ENCODE measurements around the gene GHRH.

Gene GHRH

GRCh38 chr20:37290158-37290810, 28.7 kb upstream of the GHRH start:
- no peak for DNase-seq

GRCh38 chr20:37288091-37288490, 26.5 kb upstream of the GHRH start:
- DNase-seq = no peak

- no peak for DNase-seq
Measured at GRCh38 chr20:37285664-37286374, 24.2 kb upstream of the GHRH start.

- no peak for DNase-seq
Measured at GRCh38 chr20:37284691-37285161, 23.1 kb upstream of the GHRH start.

GRCh38 chr20:37283530-37284195, 22.0 kb upstream of the GHRH start:
- no peak for DNase-seq

- no peak for DNase-seq
Measured at GRCh38 chr20:37282556-37282955, 20.9 kb upstream of the GHRH start.

- DNase-seq = no peak
Measured at GRCh38 chr20:37280403-37280802, 18.8 kb upstream of the GHRH start.

- no peak for DNase-seq
Measured at GRCh38 chr20:37279820-37280219, 18.2 kb upstream of the GHRH start.

- DNase-seq = no peak
Measured at GRCh38 chr20:37278966-37279590, 17.5 kb upstream of the GHRH start.

GRCh38 chr20:37277253-37277593, 15.6 kb upstream of the GHRH start:
- DNase-seq = no peak

- DNase-seq = peak; percentile 11
Measured at GRCh38 chr20:37276494-37277252, 15.1 kb upstream of the GHRH start.

- no peak for DNase-seq
Measured at GRCh38 chr20:37274851-37275524, 13.4 kb upstream of the GHRH start.

- DNase-seq = no peak
Measured at GRCh38 chr20:37273988-37274387, 12.4 kb upstream of the GHRH start.

GRCh38 chr20:37271421-37271768, 9.8 kb upstream of the GHRH start:
- DNase-seq = no peak

- DNase-seq = no peak
Measured at GRCh38 chr20:37270576-37271420, 9.2 kb upstream of the GHRH start.

GRCh38 chr20:37267667-37268313, 6.2 kb upstream of the GHRH start:
- no peak for DNase-seq

- DNase-seq = no peak
Measured at GRCh38 chr20:37266940-37267666, 5.5 kb upstream of the GHRH start.

- no peak for DNase-seq
Measured at GRCh38 chr20:37265152-37265551, 3.5 kb upstream of the GHRH start.

- DNase-seq = no peak
Measured at GRCh38 chr20:37263686-37264085, 2.1 kb upstream of the GHRH start.

- DNase-seq = no peak
Measured at GRCh38 chr20:37262505-37262904, 891 bp upstream of the GHRH start.
